Prostate gland (tissue), 2 donors: ENCODE results near the gene RAB6A. TPM values are rescaled to one million over a fixed set of nuclear protein-coding genes. Genes with fewer than 3 reads are reported as not detected.
A peak's percentile ranks its signal among the peaks of the same experiment; 100 is the strongest.

Experiments used
- DNase-seq: peaks from one replicate; pipeline ENCODE4 v3.0.0-alpha.2; 2019; ENCODE audit warnings: low spot score
- H3K27ac ChIP-seq, 2 donors: fragments of 200-600 bp; sonication (generic); 2 replicates each; pipeline ENCODE4 v1.5.1; 2017 to 2019
- H3K27me3 ChIP-seq: fragments of 200-600 bp; sonication (generic); replicated peaks from 2 replicates; pipeline ENCODE4 v1.5.1; 2019; ENCODE audit not compliant: insufficient read depth
- H3K36me3 ChIP-seq, 2 donors: fragments of 200-600 bp; sonication (generic); 1 replicate in 1 of 2; 2 replicates in 1 of 2; pipeline versions ENCODE4 v1.5.1 to v1.8.1; 2017 to 2019
- H3K4me1 ChIP-seq: fragments of 200-600 bp; sonication (generic); replicated peaks from 2 replicates; pipeline ENCODE4 v1.5.1; 2019
- H3K4me3 ChIP-seq, 2 donors: fragments of 200-600 bp; sonication (generic); 2 replicates each; pipeline ENCODE4 v1.5.1; 2017 to 2019
- H3K9me3 ChIP-seq: fragments of 200-600 bp; sonication (generic); 2 replicates; pipeline ENCODE4 v1.5.1; 2017
- CTCF ChIP-seq, 4 experiments: fragments of 200-600 bp in 2 of 4; fragments of 450-650 bp in 2 of 4; sonication (generic) in 2 of 4; IDR thresholded peaks; 1 replicate in 3 of 4; 2 replicates in 1 of 4; pipeline ENCODE4 v1.5.1; 2016 to 2019; ENCODE audit warnings: antibody characterized with exemption in 4 of 4, mild to moderate bottlenecking in 2 of 4, moderate library complexity in 2 of 4
- POLR2A ChIP-seq: fragments of 450-650 bp; IDR thresholded peaks from one replicate; pipeline ENCODE4 v1.6.1; 2016; ENCODE audit warnings: antibody characterized with exemption, mild to moderate bottlenecking
- POLR2AphosphoS5 ChIP-seq: sonication (generic); formaldehyde crosslinking; IDR thresholded peaks from one replicate; pipeline ENCODE4 v1.6.1; 2017; ENCODE audit warnings: antibody characterized with exemption
- WGBS: methylation state at CpG from one replicate; pipeline ENCODE4 v1.1.5; 2018; 5-methylcytosine and 5-hydroxymethylcytosine counted together
- intact Hi-C: fragments of 100-400 bp; cut with DNase I; formaldehyde crosslinking; loops from one replicate; pipeline ENCODE4 v1.14.2; 2022
- total RNA-seq, 2 donors: library from RNA; depleted of rRNA; stranded (reverse); fragments of >200 nt; gene quantifications; one replicate each; pipeline ENCODE4 v1.1.0, GENCODE V29; 2016

RAB6A gene
- total RNA-seq, 2 donors from 2014 or later: 152 to 200 TPM

GRCh38 chr11:73800276-73800806 is 39.5 kb upstream of the RAB6A start:
- Histone ChIP-seq H3K9me3 (no peaks in the 10 kb centered on the region), H3K27me3 (no peaks in the 10 kb centered on the region), H3K4me3 (no peak overlapping the region), H3K36me3 (no peaks in the 10 kb centered on the region), H3K27ac (no peak overlapping the region), H3K4me1 (no peaks in the 10 kb centered on the region)
- intact Hi-C loops: no loop called here
- 80% methylated on average over 4 of the region's 4 CpGs for WGBS
- TF ChIP-seq CTCF (IDR thresholded peaks at IDR 0.05): no peak
- no peak for TF ChIP-seq POLR2A
- no peak for TF ChIP-seq POLR2AphosphoS5
- no peak for DNase-seq

GRCh38 chr11:73797457-73797856 is 36.6 kb upstream of the RAB6A start:
- no peak for DNase-seq
- H3K36me3 ChIP-seq: no peaks in the 10 kb centered on the region
- no peak for TF ChIP-seq POLR2A
- no peak for TF ChIP-seq CTCF (IDR thresholded peaks at IDR 0.05)
- TF ChIP-seq POLR2AphosphoS5: no peak
- 72% methylated on average over 10 of the region's 10 CpGs for WGBS
- H3K27me3 ChIP-seq: no peaks in the 10 kb centered on the region
- intact Hi-C loops: no loop called here
- H3K27ac ChIP-seq: no peak overlapping the region
- H3K4me1 ChIP-seq: no peaks in the 10 kb centered on the region
- no peaks in the 10 kb centered on the region for H3K9me3 ChIP-seq
- H3K4me3 ChIP-seq: no peak overlapping the region

GRCh38 chr11:73795925-73796632 is 35.2 kb upstream of the RAB6A start:
- no peaks in the 10 kb centered on the region for H3K36me3 ChIP-seq
- no peaks in the 10 kb centered on the region for H3K9me3 ChIP-seq
- no peak overlapping the region for H3K27ac ChIP-seq
- H3K4me1 ChIP-seq: no peaks in the 10 kb centered on the region
- intact Hi-C loops: no loop called here
- WGBS: 86% methylated on average over 19 of the region's 19 CpGs
- H3K27me3 ChIP-seq: no peaks in the 10 kb centered on the region
- no peak overlapping the region for H3K4me3 ChIP-seq
- no peak for DNase-seq
- no peak for TF ChIP-seq POLR2A
- no peak for TF ChIP-seq CTCF (IDR thresholded peaks at IDR 0.05)
- TF ChIP-seq POLR2AphosphoS5: no peak

DNA sequence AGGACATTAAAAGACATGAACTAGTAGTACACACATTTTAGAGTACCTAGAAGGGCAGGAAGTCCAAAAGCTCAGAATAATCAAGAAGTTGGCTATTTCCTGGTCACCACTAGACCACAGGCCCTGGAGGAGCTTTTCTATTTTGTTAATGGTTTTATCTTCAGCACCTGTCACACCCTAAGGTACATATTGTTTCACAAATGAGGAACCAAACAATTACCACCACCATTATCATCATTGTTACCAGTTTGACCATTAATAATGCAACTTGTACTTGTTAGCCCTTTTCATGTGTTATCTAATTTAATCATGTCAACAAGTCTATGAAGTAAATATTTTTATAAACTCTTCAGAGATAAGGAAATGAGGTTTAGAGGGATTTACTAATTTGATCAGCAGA is 31.7 kb upstream of the RAB6A start:
- no peaks in the 10 kb centered on the region for H3K27me3 ChIP-seq
- TF ChIP-seq POLR2AphosphoS5 (no peak), POLR2A (no peak), CTCF (IDR thresholded peaks at IDR 0.05) (no peak)
- H3K9me3 ChIP-seq: no peaks in the 10 kb centered on the region
- no peak for DNase-seq
- no peak overlapping the region for H3K27ac ChIP-seq
- no peaks in the 10 kb centered on the region for H3K36me3 ChIP-seq
- intact Hi-C loops: no loop called here
- no peaks in the 10 kb centered on the region for H3K4me1 ChIP-seq
- no peak overlapping the region for H3K4me3 ChIP-seq

DNA sequence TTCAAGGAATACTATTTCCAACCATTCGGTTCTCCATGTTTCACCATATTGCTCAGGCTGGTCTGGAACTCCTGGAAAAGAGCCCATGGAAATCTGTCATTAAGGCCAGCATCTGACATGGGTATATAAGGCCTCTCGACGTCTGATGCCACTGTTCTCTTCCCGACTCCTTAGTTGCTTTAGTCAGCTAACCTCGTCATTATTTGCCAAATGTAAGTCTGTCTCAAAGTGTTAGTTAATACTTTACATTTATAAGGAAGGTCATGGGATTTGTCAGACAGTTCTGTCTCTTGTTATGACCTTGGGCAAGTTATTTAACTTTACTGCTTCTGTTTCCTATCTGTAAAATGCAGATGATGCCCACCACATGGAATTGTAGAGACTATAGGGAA is 28.4 kb upstream of the RAB6A start:
- no peaks in the 10 kb centered on the region for H3K9me3 ChIP-seq
- intact Hi-C loops: loop anchor here (10.0 kb wide), 1 partner anchor 86 kb away; the partner anchor contains the start of genes COA4 and PAAF1
- DNase-seq: no peak
- no peaks in the 10 kb centered on the region for H3K27me3 ChIP-seq
- H3K36me3 ChIP-seq: no peaks in the 10 kb centered on the region
- H3K4me3 ChIP-seq: no peak overlapping the region
- H3K27ac ChIP-seq: peak overlapping the region; percentile 82 to 83
- no peaks in the 10 kb centered on the region for H3K4me1 ChIP-seq
- TF ChIP-seq POLR2AphosphoS5: no peak
- no peak for TF ChIP-seq POLR2A
- TF ChIP-seq CTCF (IDR thresholded peaks at IDR 0.05): no peak
- 45% methylated on average over 5 of the region's 5 CpGs for WGBS
